Epithelial cell of proximal tubule (primary cell): ENCODE results near the gene ILDR2. TPM values are rescaled to one million over a fixed set of nuclear protein-coding genes. Genes with fewer than 3 reads are reported as not detected.

Source experiments
- DNase-seq: peaks from one replicate; pipeline ENCODE4 v3.0.0-alpha.2; 2011; ENCODE audit warnings: low read depth
- H3K4me3 ChIP-seq: 2 replicates; pipeline ENCODE4 v1.5.1; 2011; ENCODE audit warnings: low read depth, mild to moderate bottlenecking, low read length
- total RNA-seq: library from RNA; depleted of rRNA; stranded (reverse); fragments of >200 nt; gene quantifications from 2 replicates; pipeline ENCODE4 v1.2.3, GENCODE V29; 2015
- TF ChIP-seq, protein P1 (sequence below): conservative IDR thresholded peaks from 2 replicates; pipeline ENCODE4 v1.5.1; 2012; ENCODE audit warnings: low read depth, mild to moderate bottlenecking, low read length

ILDR2 gene
- total RNA-seq, 1 donor from 2014 or later = 0.86 TPM

GRCh38 chr1:166952002-166952746 lies 23.2 kb downstream of the ILDR2 start:
- no peak for DNase-seq
- no peak overlapping the region for H3K4me3 ChIP-seq
- TF ChIP-seq, protein P1, sequence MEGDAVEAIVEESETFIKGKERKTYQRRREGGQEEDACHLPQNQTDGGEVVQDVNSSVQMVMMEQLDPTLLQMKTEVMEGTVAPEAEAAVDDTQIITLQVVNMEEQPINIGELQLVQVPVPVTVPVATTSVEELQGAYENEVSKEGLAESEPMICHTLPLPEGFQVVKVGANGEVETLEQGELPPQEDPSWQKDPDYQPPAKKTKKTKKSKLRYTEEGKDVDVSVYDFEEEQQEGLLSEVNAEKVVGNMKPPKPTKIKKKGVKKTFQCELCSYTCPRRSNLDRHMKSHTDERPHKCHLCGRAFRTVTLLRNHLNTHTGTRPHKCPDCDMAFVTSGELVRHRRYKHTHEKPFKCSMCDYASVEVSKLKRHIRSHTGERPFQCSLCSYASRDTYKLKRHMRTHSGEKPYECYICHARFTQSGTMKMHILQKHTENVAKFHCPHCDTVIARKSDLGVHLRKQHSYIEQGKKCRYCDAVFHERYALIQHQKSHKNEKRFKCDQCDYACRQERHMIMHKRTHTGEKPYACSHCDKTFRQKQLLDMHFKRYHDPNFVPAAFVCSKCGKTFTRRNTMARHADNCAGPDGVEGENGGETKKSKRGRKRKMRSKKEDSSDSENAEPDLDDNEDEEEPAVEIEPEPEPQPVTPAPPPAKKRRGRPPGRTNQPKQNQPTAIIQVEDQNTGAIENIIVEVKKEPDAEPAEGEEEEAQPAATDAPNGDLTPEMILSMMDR = no peak

DNA sequence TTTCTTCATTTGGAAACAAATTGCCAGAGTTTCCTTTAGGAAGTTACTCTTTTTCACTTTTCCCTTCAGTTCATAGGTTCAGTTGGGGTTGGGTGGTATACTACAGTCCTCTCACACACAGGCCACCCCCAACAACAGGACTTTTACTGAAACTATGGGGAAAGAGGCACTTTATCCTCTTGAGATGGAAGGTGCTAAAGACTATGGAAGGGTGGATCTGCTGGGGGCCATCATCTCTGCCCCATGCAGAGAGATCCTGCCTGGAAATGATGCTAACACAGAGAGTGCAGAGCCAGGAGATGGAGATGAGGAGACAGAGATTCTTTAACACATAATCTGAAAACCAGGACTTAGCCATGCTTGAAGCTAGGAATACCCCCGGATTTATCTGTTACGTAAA lies 24.3 kb downstream of the ILDR2 start:
- TF ChIP-seq, protein P1 = no peak
- H3K4me3 ChIP-seq = no peak overlapping the region
- no peak for DNase-seq

GRCh38 chr1:166950156-166950555 lies 25.2 kb downstream of the ILDR2 start:
- DNase-seq = no peak
- no peak overlapping the region for H3K4me3 ChIP-seq
- TF ChIP-seq, protein P1 = no peak

DNA sequence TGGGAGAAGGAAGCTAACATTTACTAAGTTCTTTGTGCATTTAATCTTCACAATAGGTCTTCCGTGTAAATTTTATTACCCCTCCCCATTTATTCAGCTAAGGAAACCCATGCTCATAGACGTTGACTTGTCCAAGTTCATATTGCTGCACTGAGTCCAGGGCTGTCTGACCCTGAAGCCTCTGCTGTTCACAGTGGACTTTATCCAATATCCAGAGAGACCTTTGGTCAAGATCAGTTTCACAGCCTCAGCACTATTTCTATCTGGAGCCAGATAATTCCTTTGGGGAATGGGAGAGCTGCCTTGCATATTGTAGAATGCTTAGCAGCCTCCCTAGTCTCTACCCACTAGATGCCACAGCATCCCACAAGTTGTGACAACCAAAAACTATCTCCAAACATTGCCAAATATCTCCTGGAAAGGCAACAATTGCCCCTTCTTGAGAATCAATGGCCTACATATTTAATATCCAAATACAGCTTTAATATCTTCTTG lies 26.4 kb downstream of the ILDR2 start:
- DNase-seq = no peak
- TF ChIP-seq, protein P1 = no peak
- no peak overlapping the region for H3K4me3 ChIP-seq

GRCh38 chr1:166947398-166948043 lies 27.8 kb downstream of the ILDR2 start:
- H3K4me3 ChIP-seq = peak overlapping the region; percentile 49
- TF ChIP-seq, protein P1 = no peak
- no peak for DNase-seq

DNA sequence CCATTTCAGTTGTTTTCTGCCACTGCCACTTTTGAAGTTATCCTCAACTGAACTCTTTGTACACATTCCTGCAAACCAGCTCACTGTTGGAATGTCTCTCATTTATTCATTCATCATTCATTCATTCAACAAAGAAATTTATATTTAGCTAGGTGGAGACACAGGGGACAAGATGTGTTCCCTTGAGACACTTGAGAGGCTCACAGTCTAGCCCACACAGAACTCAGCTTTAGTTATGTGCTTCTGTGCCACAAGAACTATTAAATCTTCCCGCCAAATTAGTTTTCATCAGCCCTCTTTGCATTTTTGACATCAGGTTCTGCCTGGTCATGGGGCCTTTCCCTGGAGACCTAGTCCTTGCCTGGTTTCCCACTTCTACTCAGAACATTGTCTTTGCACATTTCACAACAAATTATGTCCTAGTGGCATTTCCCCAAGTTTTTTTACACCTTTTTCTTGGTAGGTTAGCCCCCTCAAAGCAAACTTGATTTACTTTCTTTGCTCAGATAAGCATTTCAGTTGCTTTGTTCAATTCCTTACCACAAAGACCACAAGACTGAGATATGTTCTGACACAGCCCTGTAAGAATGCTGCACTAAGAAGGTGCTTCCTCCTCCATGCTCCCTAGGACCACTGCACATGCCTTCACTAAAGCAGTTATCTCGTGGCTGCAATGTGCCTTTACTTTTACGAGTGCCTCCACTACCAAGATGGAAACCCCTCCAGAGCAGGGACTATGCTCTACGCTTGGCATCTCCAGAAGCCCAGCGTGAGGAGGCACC lies 31.0 kb downstream of the ILDR2 start:
- no peak for DNase-seq
- TF ChIP-seq, protein P1 = no peak
- H3K4me3 ChIP-seq = no peak overlapping the region
